Peyer's patch (tissue), 4 donors: Measurements from ENCODE around the gene CDK15. TPM values are rescaled to one million over a fixed set of nuclear protein-coding genes. Genes with fewer than 3 reads are reported as not detected.
"Not testable (repeated sequence)": the region's sequence is repeated elsewhere in the genome, so short reads cannot be mapped to it uniquely, and the experiment has no call there.

Experiments used
- DNase-seq, 3 donors: peaks; one replicate each; pipeline ENCODE4 v3.0.0-alpha.2; 2017 to 2019
- H3K27ac ChIP-seq, 4 donors: fragments of 200-600 bp; sonication (generic); one replicate each; pipeline ENCODE4 v1.5.1; 2016 to 2019
- H3K27me3 ChIP-seq, 2 donors: fragments of 200-600 bp; sonication (generic); one replicate each; pipeline ENCODE4 v1.5.1; 2019
- H3K36me3 ChIP-seq, 3 donors: fragments of 200-600 bp; sonication (generic); one replicate each; pipeline ENCODE4 v1.5.1; 2016 to 2019
- H3K4me1 ChIP-seq, 4 donors: fragments of 200-600 bp; sonication (generic); one replicate each; pipeline ENCODE4 v1.5.1; 2016 to 2019
- H3K4me3 ChIP-seq, 4 donors: fragments of 200-600 bp; sonication (generic); 1 replicate in 3 of 4; 2 replicates in 1 of 4; pipeline ENCODE4 v1.5.1; 2016 to 2019; ENCODE audit warnings: mild to moderate bottlenecking in 1 of 4
- H3K9me3 ChIP-seq, 4 donors: fragments of 200-600 bp; sonication (generic); one replicate each; pipeline ENCODE4 v1.5.1; 2016 to 2019; ENCODE audit warnings: mild to moderate bottlenecking in 1 of 4
- POLR2A ChIP-seq, 2 donors: fragments of 450-650 bp; IDR thresholded peaks; one replicate each; pipeline ENCODE4 v1.5.1; 2017; ENCODE audit warnings: antibody characterized with exemption in 2 of 2, mild to moderate bottlenecking in 2 of 2, moderate library complexity in 2 of 2
- total RNA-seq, 4 donors: library from RNA; depleted of rRNA; stranded (reverse); fragments of >200 nt; gene quantifications; one replicate each; pipeline ENCODE4 v1.1.0, GENCODE V29; 2016
- TF ChIP-seq, protein P1 (sequence below), 6 experiments: fragments of 450-650 bp in 4 of 6; fragments of 200-600 bp in 2 of 6; sonication (generic) in 1 of 6; IDR thresholded peaks; one replicate each; pipeline ENCODE4 v1.5.1; 2017 to 2019; ENCODE audit warnings: antibody characterized with exemption in 6 of 6, mild to moderate bottlenecking in 3 of 6, moderate library complexity in 1 of 6

The CDK15 gene
- total RNA-seq, 4 donors from 2014 or later, result 0.27 to 9.9 (median 1.0) TPM; not detected in 1

DNA sequence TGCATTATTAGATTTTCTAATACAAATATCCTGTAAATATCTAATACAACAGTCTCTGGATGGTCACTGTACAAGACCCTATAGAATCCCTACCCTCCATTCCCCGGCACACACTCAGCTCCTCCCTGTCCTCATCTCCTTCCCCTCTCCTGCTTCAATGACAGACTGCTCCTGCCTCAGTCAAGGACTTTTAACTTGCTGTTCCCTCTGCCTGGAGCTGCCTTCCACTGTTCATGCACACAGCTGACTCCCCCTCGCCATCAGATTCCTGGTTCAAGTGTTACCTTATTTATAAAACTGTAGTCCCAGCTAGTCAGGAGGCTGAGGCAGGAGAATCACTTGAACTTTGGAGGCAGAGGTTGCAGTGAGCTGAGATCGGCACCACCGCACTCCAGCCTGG, 3.3 kb downstream of the CDK15 start:
- DNase-seq, result no peak
- TF ChIP-seq, protein P1, sequence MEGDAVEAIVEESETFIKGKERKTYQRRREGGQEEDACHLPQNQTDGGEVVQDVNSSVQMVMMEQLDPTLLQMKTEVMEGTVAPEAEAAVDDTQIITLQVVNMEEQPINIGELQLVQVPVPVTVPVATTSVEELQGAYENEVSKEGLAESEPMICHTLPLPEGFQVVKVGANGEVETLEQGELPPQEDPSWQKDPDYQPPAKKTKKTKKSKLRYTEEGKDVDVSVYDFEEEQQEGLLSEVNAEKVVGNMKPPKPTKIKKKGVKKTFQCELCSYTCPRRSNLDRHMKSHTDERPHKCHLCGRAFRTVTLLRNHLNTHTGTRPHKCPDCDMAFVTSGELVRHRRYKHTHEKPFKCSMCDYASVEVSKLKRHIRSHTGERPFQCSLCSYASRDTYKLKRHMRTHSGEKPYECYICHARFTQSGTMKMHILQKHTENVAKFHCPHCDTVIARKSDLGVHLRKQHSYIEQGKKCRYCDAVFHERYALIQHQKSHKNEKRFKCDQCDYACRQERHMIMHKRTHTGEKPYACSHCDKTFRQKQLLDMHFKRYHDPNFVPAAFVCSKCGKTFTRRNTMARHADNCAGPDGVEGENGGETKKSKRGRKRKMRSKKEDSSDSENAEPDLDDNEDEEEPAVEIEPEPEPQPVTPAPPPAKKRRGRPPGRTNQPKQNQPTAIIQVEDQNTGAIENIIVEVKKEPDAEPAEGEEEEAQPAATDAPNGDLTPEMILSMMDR (IDR thresholded peaks at IDR 0.05), result no peak
- no peak for TF ChIP-seq POLR2A (IDR thresholded peaks at IDR 0.05)
- no peaks in the 10 kb centered on the region for H3K27me3 ChIP-seq
- H3K36me3 ChIP-seq, result no peaks in the 10 kb centered on the region
- H3K9me3 ChIP-seq, result no peaks in the 10 kb centered on the region
- no peak overlapping the region for H3K4me3 ChIP-seq
- no peaks in the 10 kb centered on the region for H3K4me1 ChIP-seq
- H3K27ac ChIP-seq, result no peak overlapping the region

DNA sequence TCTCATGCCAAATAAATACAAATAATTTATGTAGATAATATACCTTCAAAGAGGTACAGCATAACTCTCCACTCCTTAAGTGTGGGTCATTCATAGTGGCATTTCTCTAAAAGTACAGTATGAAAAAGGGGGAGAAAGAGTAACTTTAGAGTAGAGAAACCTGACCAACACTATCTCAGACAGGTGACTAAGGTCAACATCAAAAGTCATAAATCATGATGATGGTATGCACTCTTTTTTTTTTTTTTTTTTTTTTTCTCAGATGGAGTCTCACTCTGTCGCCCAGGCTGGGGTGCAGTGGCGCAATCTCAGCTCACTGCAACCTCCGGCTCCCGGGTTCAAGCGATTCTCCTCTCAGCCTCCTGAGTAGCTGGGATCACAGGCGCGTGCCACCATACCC, 4.3 kb downstream of the CDK15 start:
- H3K27ac ChIP-seq, H3K4me3 ChIP-seq, H3K27me3 ChIP-seq, H3K9me3 ChIP-seq, H3K4me1 ChIP-seq, H3K36me3 ChIP-seq, DNase-seq: not testable (repeated sequence)

DNA sequence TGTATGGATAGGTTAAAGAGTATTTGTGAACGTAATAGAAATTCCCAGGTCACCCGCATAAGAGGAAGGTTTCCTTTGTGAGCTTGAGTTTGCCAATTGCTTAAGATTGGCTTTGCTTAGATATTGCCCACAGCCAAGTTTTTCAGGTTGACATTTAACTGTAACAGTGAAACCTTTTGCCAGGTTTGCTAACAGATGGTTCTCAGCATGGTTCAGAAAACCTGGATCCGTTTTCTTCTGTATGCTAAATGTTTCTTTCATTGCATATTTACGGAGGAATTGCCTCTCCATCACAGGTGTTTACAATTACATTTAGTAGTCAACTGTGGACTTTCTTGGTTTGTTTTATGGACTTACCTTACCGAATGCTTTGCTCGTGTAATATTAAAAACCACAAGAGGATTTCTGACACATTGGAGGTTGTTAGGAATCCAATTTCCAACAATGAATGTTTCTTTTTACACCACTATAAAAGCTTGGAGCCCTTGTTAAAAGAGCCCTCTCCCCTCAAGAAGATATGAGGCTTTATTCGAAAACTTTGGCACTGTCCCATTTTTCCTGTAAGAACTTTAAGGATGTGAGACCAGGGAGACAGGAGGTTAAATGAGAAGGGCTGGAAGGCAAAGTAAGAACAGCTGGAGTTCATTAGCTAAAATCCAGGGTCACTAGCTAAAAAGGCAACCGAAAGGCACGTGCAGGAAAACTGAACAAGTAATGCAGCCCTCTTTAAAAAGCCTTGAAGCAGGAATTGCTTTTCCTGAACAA, 7.8 kb downstream of the CDK15 start:
- no peaks in the 10 kb centered on the region for H3K4me1 ChIP-seq
- H3K27me3 ChIP-seq, result no peaks in the 10 kb centered on the region
- no peak for DNase-seq
- H3K27ac ChIP-seq, result no peak overlapping the region
- H3K4me3 ChIP-seq, result no peak overlapping the region
- no peak for TF ChIP-seq POLR2A (IDR thresholded peaks at IDR 0.05)
- TF ChIP-seq, protein P1 (IDR thresholded peaks at IDR 0.05), result no peak
- H3K36me3 ChIP-seq, result no peaks in the 10 kb centered on the region
- H3K9me3 ChIP-seq, result no peaks in the 10 kb centered on the region

DNA sequence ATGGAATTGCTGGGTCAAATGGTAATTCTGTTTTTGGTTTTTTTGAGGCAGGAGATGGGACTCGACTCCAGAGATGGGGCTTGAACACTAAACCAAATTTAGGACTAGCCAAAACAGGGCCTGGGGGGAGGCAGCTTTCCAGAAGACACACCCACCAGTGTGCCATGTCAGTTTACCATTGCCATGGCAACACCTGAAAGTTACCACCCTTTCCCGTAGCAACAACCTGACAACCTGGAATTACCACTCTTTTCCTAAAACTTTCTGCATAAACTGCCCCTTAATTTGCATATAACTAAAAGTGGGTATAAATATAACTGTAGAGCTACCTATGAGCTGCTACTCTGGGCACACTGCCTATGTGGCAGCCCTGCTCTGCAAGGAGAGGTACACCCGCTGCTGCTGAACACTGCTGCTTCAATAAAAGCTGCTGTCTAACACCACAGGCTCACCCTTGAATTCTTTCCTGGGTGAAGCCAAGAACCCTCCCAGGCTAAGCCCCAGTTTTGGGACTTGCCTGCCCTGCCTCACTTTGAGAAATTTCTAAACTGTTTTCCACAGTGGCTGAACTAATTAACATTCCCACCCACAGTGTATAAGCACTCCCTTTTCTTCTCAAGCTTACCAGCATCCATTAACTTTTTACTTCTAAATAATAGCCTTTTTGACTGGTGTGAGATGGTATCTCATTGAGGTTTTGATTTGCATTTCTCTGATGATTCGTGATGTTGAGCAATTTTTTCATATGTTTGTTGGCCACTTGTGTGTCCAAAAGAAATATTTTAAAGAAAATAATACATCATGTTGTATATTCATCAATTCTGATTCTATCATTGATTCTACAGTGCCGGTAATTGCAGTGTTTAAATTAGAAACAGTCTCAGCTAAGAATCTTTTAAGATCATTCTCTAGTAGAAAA, 10.6 kb downstream of the CDK15 start:
- TF ChIP-seq, protein P1 (IDR thresholded peaks at IDR 0.05), result no peak
- no peak for TF ChIP-seq POLR2A (IDR thresholded peaks at IDR 0.05)
- no peaks in the 10 kb centered on the region for H3K4me1 ChIP-seq

DNA sequence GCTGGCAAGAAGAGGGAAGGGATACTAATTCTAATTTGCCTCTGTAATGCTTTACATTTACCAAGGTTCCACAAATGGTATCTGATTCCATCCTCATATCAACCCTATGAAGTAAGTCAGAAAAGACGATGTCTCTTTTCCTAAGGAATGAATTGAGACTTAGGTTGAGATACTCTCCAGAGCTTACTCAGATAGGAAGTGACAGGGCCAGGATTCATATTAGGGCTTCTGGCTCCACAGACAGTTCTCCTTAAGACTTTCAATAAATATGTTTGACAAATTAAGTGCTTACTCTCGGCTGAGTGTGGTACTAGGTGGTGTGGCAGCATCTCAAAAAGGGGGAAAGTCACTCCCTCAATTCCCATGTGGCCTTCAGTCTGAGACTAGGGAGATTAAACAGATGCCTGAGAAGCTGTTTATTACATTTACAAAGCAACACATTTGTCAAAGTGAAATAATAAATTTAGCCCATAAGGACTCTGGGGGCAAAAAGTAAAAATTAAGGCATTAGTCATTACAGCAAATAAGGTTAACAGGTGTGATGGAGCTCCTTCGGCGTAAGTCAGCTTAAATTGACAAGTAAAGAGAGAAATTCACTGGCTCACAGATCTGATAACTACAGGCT, 14.2 kb downstream of the CDK15 start:
- Histone ChIP-seq H3K36me3 (no peaks in the 10 kb centered on the region), H3K27ac (no peak overlapping the region), H3K9me3 (no peaks in the 10 kb centered on the region), H3K4me1 (no peaks in the 10 kb centered on the region), H3K4me3 (no peak overlapping the region), H3K27me3 (no peaks in the 10 kb centered on the region)
- no peak for DNase-seq
- TF ChIP-seq, protein P1 (IDR thresholded peaks at IDR 0.05), result no peak
- no peak for TF ChIP-seq POLR2A (IDR thresholded peaks at IDR 0.05)

More for the DNA sequence above, 10.6 kb downstream of the CDK15 start:
- Histone ChIP-seq H3K27me3 (no peaks in the 10 kb centered on the region), H3K36me3 (no peaks in the 10 kb centered on the region), H3K9me3 (no peaks in the 10 kb centered on the region), H3K4me3 (no peak overlapping the region), H3K27ac (no peak overlapping the region)
- no peak for DNase-seq
